Tibial nerve (tissue), 4 donors: ENCODE measurements around the gene FCAMR. TPM values are rescaled to one million over a fixed set of nuclear protein-coding genes. Genes with fewer than 3 reads are reported as not detected.

Source experiments
- DNase-seq, 2 donors: peaks; one replicate each; pipeline ENCODE4 v3.0.0-alpha.2; 2019; ENCODE audit warnings: low spot score in 2 of 2
- H3K27ac ChIP-seq, 4 donors: fragments of 200-600 bp; sonication (generic) in 3 of 4; one replicate each; pipeline ENCODE4 v1.5.1; 2017 to 2019; ENCODE audit warnings: mild to moderate bottlenecking in 1 of 4
- H3K27me3 ChIP-seq, 2 donors: fragments of 200-600 bp; sonication (generic) in 1 of 2; one replicate each; pipeline versions ENCODE4 v1.5.1 to v1.6.0; 2017 to 2019
- H3K36me3 ChIP-seq, 3 donors: fragments of 200-600 bp; sonication (generic); one replicate each; pipeline ENCODE4 v1.5.1; 2018 to 2019
- H3K4me1 ChIP-seq, 4 donors: fragments of 200-600 bp; sonication (generic) in 3 of 4; one replicate each; pipeline ENCODE4 v1.5.1; 2017 to 2019
- H3K4me3 ChIP-seq, 4 donors: fragments of 200-600 bp; sonication (generic) in 3 of 4; one replicate each; pipeline ENCODE4 v1.5.1; 2017 to 2019; ENCODE audit warnings: mild to moderate bottlenecking in 1 of 4, moderate library complexity in 1 of 4
- H3K9me3 ChIP-seq, 4 donors: fragments of 200-600 bp; sonication (generic) in 3 of 4; one replicate each; pipeline ENCODE4 v1.5.1; 2017 to 2019
- CTCF ChIP-seq, 5 experiments: fragments of 200-600 bp in 3 of 5; fragments of 450-650 bp in 2 of 5; sonication (generic) in 3 of 5; IDR thresholded peaks; one replicate each; pipeline ENCODE4 v1.5.1; 2016 to 2019; ENCODE audit warnings: antibody characterized with exemption in 5 of 5, mild to moderate bottlenecking in 3 of 5, moderate library complexity in 2 of 5
- EP300 ChIP-seq, 2 donors: sonication (generic); formaldehyde crosslinking; IDR thresholded peaks; one replicate each; pipeline ENCODE4 v1.6.1; 2017; ENCODE audit warnings: antibody characterized with exemption in 2 of 2, mild to moderate bottlenecking in 1 of 2
- POLR2A ChIP-seq, 2 donors: fragments of 450-650 bp; IDR thresholded peaks; one replicate each; pipeline ENCODE4 v1.6.1; 2017; ENCODE audit warnings: antibody characterized with exemption in 2 of 2, mild to moderate bottlenecking in 2 of 2, moderate library complexity in 2 of 2
- WGBS, 2 donors: methylation state at CpG; one replicate each; pipeline ENCODE4 v1.1.5; 2018; 5-methylcytosine and 5-hydroxymethylcytosine counted together
- total RNA-seq, 4 donors: library from RNA; depleted of rRNA; stranded (reverse); fragments of >200 nt; gene quantifications; one replicate each; pipeline ENCODE4 v1.1.0, GENCODE V29; 2016

The FCAMR gene
- total RNA-seq, 4 donors from 2014 or later, result not detected

- Histone ChIP-seq H3K9me3 (no peaks in the 10 kb centered on the region), H3K36me3 (no peaks in the 10 kb centered on the region), H3K27me3 (no peaks in the 10 kb centered on the region), H3K27ac (no peak overlapping the region), H3K4me3 (no peak overlapping the region), H3K4me1 (no peaks in the 10 kb centered on the region)
- 81 to 82% methylated on average over 7 of the region's 7 CpGs for WGBS, 2 donors
- no peak for DNase-seq
- no peak for TF ChIP-seq EP300 (IDR thresholded peaks at IDR 0.05)
- TF ChIP-seq POLR2A (IDR thresholded peaks at IDR 0.05), result no peak
- TF ChIP-seq CTCF (IDR thresholded peaks at IDR 0.05), result no peak
Measured at GRCh38 chr1:206962272-206962671, 8.0 kb downstream of the FCAMR start.

- DNase-seq, result no peak
- Histone ChIP-seq H3K4me1 (no peaks in the 10 kb centered on the region), H3K27me3 (no peaks in the 10 kb centered on the region), H3K36me3 (no peaks in the 10 kb centered on the region), H3K27ac (no peak overlapping the region), H3K9me3 (no peaks in the 10 kb centered on the region), H3K4me3 (no peak overlapping the region)
- WGBS, 2 donors, result 84 to 98% methylated on average over 3 of the region's 3 CpGs
- TF ChIP-seq POLR2A (IDR thresholded peaks at IDR 0.05) (no peak), EP300 (IDR thresholded peaks at IDR 0.05) (no peak), CTCF (IDR thresholded peaks at IDR 0.05) (no peak)
Measured at GRCh38 chr1:206961668-206962067, 8.6 kb downstream of the FCAMR start.

- Histone ChIP-seq H3K27me3 (no peaks in the 10 kb centered on the region), H3K9me3 (no peaks in the 10 kb centered on the region), H3K4me3 (no peak overlapping the region), H3K4me1 (no peaks in the 10 kb centered on the region), H3K27ac (no peak overlapping the region), H3K36me3 (no peaks in the 10 kb centered on the region)
- 89 to 95% methylated on average over 6 of the region's 6 CpGs for WGBS, 2 donors
- TF ChIP-seq EP300 (IDR thresholded peaks at IDR 0.05), result no peak
- no peak for TF ChIP-seq POLR2A (IDR thresholded peaks at IDR 0.05)
- no peak for TF ChIP-seq CTCF (IDR thresholded peaks at IDR 0.05)
- no peak for DNase-seq
Measured at GRCh38 chr1:206960676-206961386, 9.4 kb downstream of the FCAMR start.

GRCh38 chr1:206958144-206958543 is 12.1 kb downstream of the FCAMR start:
- no peak for TF ChIP-seq EP300 (IDR thresholded peaks at IDR 0.05)
- no peak for TF ChIP-seq POLR2A (IDR thresholded peaks at IDR 0.05)
- TF ChIP-seq CTCF (IDR thresholded peaks at IDR 0.05), result no peak
- 88 to 95% methylated on average over 2 of the region's 2 CpGs for WGBS, 2 donors
- no peak overlapping the region for H3K4me3 ChIP-seq
- peaks cover 0 to 8% (median 3%) of the 10 kb centered on the region in 4 donors for H3K4me1 ChIP-seq
- no peak for DNase-seq
- H3K36me3 ChIP-seq, result no peaks in the 10 kb centered on the region
- no peak overlapping the region for H3K27ac ChIP-seq
- H3K27me3 ChIP-seq, result no peaks in the 10 kb centered on the region
- no peaks in the 10 kb centered on the region for H3K9me3 ChIP-seq

GRCh38 chr1:206957639-206958038 is 12.6 kb downstream of the FCAMR start:
- TF ChIP-seq POLR2A (IDR thresholded peaks at IDR 0.05), result no peak
- Histone ChIP-seq H3K36me3 (no peaks in the 10 kb centered on the region), H3K4me3 (no peak overlapping the region), H3K27ac (no peak overlapping the region), H3K27me3 (no peaks in the 10 kb centered on the region), H3K9me3 (no peaks in the 10 kb centered on the region), H3K4me1 (peaks cover 0 to 8% (median 3%) of the 10 kb centered on the region in 4 donors)
- WGBS, 2 donors, result 41 to 46% methylated on average over 5 of the region's 5 CpGs
- DNase-seq, result no peak
